Activated naive CD4-positive, alpha-beta T cell treated with anti-CD3 and anti-CD28 coated beads, Interleukin-2, amount 50 U/mL, for 72 hours (primary cell): Measurements from ENCODE around the gene COQ4. TPM values are rescaled to one million over a fixed set of nuclear protein-coding genes. Genes with fewer than 3 reads are reported as not detected.
A peak's percentile ranks its signal among the peaks of the same experiment; 100 is the strongest.
"Not testable (repeated sequence)": the region's sequence is repeated elsewhere in the genome, so short reads cannot be mapped to it uniquely, and the experiment has no call there.

ENCODE experiments used
- ATAC-seq, 2 donors: fragments of 150-1000 bp; cut with Tn5 transposase; 2 replicates each; pipeline ENCODE4 v1.10.0; 2021; ENCODE audit warnings: mild to moderate bottlenecking in 2 of 2, moderate library complexity in 2 of 2
- DNase-seq, 2 donors: peaks; one replicate each; pipeline ENCODE4 v3.0.0; 2021 to 2022; ENCODE audit warnings: low spot score in 2 of 2
- H3K27ac Mint-ChIP-seq, 2 donors: one replicate each; pipeline ENCODE4 v1.8.0; 2022; ENCODE audit warnings: mild to moderate bottlenecking in 2 of 2, mixed read lengths in 2 of 2
- H3K36me3 Mint-ChIP-seq, 2 donors: one replicate each; pipeline ENCODE4 v1.8.0; 2022; ENCODE audit warnings: mixed read lengths in 2 of 2
- H3K9me3 Mint-ChIP-seq, 2 donors: one replicate each; pipeline ENCODE4 v1.8.0; 2022; ENCODE audit warnings: mixed read lengths in 2 of 2
- total RNA-seq, 2 donors: library from RNA; stranded (reverse); gene quantifications; one replicate each; pipeline ENCODE4 v1.2.3, GENCODE V29; 2022

The COQ4 gene
- total RNA-seq, 2 donors from 2014 or later, result 33.9 to 38.3 TPM

DNA sequence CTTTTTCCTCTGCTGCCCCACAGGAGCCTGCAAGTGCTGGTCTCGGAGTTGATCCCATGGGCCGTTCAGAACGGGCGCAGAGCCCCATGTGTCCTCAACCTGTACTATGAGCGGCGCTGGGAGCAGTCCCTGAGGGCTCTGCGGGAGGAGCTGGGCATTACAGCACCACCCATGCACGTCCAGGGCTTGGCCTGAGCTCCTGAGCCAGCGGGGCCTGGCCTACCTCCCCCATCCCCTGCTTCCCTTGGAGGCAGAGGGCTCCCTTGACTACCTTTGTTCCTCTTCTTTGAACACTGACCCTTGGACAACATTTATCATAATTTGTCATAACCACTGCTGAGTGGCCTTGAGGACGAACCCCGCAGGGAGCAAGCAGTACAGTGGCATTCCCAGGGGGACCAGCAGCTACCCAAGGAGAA, 10.8 kb downstream of the COQ4 start:
- Mint-ChIP-seq H3K9me3 (no peaks in the 10 kb centered on the region), H3K27ac (no peak overlapping the region), H3K36me3 (no peaks in the 10 kb centered on the region)
- ATAC-seq, result no peak
- no peak for DNase-seq

DNA sequence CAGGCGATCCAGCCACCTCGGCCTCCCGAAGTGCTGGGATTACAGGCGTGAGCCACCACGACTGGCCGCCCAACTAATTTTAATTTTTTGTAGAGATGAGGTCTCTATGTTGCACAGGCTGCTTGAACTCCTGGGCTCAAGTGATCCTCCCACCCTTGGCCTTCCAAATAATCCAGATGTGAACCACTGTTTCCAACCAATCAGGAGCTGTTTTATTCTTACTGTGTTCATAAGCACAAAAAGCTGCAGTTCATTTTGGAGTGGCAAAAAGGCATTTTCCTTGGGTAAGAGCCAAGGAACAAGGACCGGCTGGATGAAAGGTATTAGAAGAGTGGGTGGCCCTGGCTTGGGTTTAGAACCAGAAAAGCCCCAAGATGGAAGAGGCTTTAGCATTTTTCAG, 12.5 kb downstream of the COQ4 start:
- no peak for DNase-seq
- Mint-ChIP-seq H3K27ac (peak overlapping the region in 1 of 2 donors; percentile 31), H3K36me3 (no peaks in the 10 kb centered on the region), H3K9me3 (no peaks in the 10 kb centered on the region)
- ATAC-seq, result no peak

DNA sequence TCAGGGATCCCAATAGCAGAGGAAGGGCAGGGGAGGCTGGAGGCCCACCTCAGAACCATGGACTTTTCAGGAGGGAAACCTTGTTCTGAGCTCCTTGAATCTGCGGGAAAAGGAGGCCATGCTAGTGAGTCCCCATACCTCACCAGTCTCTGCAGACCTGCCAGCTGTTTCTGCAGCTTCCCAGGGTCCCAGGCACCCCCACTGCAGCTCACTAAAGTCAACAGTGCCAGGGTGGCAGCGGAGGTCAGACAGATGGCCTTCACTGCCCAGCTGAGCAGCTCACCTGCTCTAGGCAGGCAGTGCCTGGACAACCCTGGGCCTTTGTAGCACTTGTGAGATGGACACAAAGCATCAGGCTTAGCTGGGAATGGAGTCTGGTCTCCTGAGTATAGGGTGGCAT, 13.3 kb downstream of the COQ4 start:
- no peaks in the 10 kb centered on the region for H3K36me3 Mint-ChIP-seq
- no peaks in the 10 kb centered on the region for H3K9me3 Mint-ChIP-seq
- DNase-seq (no peak), ATAC-seq (no peak)
- H3K27ac Mint-ChIP-seq, result peak overlapping the region in 1 of 2 donors; percentile 31

DNA sequence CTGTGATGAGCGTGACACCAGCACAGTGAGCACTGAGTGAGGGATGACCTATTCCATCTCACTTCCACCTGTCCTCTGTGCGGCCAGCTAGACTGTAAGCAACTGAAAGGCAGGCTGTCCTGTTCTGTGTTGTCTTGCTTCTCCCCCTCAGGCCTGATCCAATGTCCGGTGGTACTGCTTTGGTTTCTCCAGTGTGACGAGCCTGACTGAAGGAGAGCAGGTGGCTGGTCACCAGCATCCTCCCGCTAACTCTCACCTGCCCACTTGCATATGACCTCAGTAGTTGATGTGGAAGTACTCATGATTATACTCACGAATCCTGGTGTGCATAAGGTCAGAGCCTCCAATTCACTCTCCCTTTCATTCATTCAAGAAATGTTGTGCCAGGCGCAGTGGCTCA, 15.3 kb downstream of the COQ4 start:
- no peak for ATAC-seq
- no peaks in the 10 kb centered on the region for H3K9me3 Mint-ChIP-seq
- DNase-seq, result no peak
- no peak overlapping the region for H3K27ac Mint-ChIP-seq
- no peaks in the 10 kb centered on the region for H3K36me3 Mint-ChIP-seq

DNA sequence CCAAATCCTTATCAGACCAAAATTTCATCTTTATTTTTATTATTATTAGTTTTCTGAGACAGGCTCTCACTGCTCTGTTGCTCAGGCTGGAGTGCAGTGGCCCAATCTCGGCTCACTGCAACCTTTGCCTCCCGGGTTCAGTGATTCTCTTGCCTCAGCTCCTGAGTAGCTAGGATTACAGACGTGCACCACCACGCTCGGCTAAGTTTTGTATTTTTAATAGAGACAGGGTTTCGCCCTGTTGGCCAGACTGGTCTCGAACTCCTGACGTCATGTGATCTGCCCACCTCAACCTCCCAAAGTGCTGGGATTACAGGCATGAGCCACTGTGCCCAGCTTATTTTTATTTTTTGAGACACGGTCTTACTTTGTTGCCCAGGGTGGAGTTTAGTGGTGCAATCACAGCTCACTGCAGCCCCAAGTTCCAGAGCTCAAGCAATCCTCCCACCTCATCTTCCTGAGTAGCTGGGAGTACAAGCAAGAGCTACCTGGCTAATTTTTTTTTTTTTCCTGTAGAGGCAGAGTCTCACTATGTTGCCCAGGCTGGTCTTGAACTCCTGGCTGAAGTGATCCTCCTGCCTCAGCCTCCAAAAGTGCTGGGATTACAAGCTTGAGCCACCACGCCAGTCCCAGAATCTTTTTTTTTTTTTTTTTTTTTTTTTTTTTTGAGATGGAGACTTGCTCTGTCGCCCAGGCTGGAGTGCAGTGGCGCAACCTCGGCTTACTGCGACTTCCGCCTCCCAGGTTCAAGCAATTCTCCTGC, 16.4 kb downstream of the COQ4 start:
- H3K27ac Mint-ChIP-seq, result peak overlapping the region in 1 of 2 donors; percentile 89

DNA sequence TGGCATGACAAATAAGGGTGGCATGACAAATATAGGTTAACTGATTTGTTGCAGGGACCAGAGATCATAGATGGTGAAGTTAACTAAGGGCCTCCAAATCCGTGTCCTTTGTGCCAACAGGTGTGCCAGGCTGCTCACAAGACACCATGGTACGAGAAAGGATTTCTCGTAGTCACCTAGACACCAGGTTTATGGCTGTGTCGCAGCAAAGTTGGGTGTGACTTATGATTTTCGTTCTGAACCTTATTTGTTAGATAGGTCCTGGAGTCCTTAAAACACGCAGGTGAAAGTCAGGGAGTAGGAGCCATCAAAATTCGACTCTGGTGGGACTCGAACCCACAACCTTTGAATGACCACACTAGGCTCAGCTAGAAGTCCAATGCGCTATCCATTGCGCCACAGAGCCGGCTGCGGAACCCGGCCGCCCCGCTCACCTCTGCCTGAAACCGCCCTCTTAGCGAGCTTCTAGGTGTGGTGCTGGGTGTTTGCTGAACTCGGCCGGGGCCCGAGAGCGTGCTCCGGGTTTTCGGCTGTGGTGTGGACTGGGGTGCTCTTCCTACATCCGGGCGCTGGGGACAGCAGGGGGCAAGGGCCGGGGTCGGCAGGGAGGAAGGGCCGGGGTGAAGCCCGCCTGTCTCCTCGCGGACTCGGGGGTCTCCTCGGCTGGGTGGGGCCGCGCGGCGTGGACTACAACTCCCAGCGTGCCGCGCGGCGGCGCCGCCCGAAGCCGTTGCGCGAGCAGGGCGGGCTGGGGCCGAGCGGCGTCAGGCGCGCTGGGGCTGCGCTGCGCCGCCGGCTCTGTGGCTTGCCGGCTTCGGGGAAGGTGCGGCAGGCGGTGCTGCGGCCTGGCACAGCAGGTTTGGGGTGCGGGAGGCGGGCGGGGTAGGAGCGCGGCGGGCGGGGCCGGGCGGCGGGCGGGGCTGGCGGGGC, 17.4 kb downstream of the COQ4 start, which contains the start of gene SLC27A4:
Gene SLC27A4 (plus strand): TSS at position 767 of the 930 bp plus-strand sequence. CDS start 2,606 bp downstream, outside the sequence.
- Mint-ChIP-seq H3K36me3 (no peaks in the 10 kb centered on the region), H3K27ac (peak within 1 kb of the TSS; percentile 83 to 94), H3K9me3 (no peaks in the 10 kb centered on the region)
- DNase-seq (peak; percentile 82 to 85), ATAC-seq (peak; percentile 90 to 94)

More for the DNA sequence above, 16.4 kb downstream of the COQ4 start:
- H3K9me3 Mint-ChIP-seq, H3K36me3 Mint-ChIP-seq, DNase-seq, ATAC-seq: not testable (repeated sequence)

DNA sequence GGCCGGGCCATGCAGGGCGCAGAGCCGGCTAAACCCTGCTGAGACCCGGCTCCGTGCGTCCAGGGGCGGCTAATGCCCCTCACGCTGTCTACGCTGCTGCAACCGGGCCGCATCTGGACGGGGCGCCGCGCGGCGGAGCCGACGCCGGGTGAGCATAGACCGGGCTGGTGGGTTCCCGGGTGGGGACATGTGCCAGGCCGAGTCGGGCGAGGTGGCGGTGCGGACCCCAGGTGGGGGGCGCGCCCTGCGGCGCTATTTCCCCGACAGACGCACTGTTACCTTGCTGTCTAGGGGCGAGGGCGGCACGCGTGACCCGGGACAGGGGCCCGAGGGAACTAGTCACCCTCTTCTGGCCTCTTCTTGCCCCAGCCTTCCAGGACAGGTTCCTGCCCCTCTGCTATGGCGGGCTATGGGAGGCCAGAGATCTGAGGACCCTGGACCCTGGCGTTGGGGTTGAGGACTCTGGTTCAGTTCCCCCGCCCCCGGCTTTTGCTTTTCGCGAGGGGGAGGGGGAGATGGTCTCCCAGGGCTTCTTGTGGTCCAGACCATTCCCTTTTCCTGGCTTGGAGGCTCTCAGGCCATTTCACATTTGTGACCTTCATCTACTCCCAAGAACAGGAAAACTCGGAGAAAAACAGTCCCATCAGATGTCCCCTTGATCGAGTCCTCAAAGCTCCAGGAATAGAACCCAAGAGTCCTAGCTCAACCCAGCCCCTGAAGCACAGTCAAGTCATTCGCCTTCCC, 18.2 kb downstream of the COQ4 start:
- H3K36me3 Mint-ChIP-seq, result no peaks in the 10 kb centered on the region
- ATAC-seq, result peak; percentile 38 to 61
- peak overlapping the region; percentile 13 to 94 for H3K27ac Mint-ChIP-seq
- no peaks in the 10 kb centered on the region for H3K9me3 Mint-ChIP-seq
- peak in 1 of 2 donors; percentile 39 for DNase-seq

DNA sequence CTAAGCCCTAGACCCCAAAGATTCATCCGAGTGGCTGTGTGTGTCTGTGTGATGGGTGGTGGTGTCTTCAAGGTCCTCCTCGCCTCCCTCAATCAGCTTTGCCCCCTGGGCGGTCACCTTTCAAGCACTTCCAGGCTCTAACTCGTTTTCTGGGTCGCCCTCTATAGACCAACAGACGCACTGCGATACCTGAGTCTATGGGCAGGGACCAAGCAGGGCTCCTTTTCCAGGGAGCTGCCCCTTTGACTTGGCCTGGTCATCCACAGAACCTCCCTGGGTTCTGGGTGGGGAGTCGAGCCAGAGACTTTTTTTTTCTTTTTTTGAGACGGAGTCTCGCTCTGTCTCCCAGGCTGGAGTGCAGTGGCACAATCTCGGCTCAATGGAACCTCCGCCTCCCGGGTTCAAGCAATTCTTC, 18.8 kb downstream of the COQ4 start:
- peak; percentile 62 to 68 for ATAC-seq
- no peaks in the 10 kb centered on the region for H3K9me3 Mint-ChIP-seq
- DNase-seq, result peak; percentile 68 to 75
- H3K36me3 Mint-ChIP-seq, result no peaks in the 10 kb centered on the region
- H3K27ac Mint-ChIP-seq, result peak overlapping the region; percentile 13 to 94

DNA sequence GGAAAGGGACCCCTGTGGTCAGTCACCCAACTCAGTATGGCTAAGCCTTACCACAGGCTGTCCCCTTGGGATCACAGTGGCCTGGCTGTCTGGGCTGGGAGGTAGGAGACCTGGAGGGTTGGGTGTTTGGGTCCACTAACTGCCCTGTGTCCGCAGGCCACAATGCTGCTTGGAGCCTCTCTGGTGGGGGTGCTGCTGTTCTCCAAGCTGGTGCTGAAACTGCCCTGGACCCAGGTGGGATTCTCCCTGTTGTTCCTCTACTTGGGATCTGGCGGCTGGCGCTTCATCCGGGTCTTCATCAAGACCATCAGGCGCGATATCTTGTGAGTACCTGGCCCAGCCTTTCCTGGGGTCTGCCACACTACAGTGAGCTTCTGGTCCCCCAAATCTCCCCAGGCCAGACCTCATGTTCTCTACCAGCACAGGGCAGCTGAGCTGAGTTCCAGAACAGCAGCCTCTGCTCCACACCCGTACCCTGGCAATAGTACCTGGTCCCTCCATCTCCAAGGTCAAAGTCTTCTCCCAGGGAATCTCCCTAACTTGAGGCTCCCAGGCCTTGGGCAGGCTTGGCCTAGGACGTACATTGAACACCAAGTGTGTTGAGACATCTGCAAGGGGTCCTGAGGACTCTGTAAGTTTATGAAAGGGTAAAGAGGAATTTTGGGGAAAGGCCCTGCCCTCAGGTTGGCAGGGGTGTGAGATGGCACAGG, 20.5 kb downstream of the COQ4 start:
- H3K36me3 Mint-ChIP-seq, result no peaks in the 10 kb centered on the region
- no peaks in the 10 kb centered on the region for H3K9me3 Mint-ChIP-seq
- H3K27ac Mint-ChIP-seq, result no peak overlapping the region
- DNase-seq, result no peak
- ATAC-seq, result no peak

DNA sequence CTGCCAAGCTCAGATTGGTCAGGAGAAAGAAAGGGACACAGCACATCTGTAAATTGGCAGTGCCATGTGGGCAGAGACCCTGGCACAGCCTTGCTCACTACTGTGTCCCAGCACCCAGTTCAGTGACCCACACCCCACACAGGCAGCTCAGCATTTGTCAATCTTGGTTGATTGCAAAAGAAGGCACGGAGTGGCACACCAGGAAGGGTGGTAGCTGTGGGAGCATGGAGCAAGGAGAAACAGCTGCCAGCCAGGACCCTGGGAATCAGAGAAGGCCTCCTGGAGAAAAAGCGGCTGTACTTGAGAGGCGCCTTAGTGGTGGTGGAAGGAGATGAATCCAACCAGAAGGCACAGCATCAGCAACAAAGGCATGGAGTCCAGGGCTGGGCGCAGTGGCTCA, 21.2 kb downstream of the COQ4 start:
- ATAC-seq (no peak), DNase-seq (no peak)
- Mint-ChIP-seq H3K27ac (no peak overlapping the region), H3K9me3 (no peaks in the 10 kb centered on the region), H3K36me3 (no peaks in the 10 kb centered on the region)

DNA sequence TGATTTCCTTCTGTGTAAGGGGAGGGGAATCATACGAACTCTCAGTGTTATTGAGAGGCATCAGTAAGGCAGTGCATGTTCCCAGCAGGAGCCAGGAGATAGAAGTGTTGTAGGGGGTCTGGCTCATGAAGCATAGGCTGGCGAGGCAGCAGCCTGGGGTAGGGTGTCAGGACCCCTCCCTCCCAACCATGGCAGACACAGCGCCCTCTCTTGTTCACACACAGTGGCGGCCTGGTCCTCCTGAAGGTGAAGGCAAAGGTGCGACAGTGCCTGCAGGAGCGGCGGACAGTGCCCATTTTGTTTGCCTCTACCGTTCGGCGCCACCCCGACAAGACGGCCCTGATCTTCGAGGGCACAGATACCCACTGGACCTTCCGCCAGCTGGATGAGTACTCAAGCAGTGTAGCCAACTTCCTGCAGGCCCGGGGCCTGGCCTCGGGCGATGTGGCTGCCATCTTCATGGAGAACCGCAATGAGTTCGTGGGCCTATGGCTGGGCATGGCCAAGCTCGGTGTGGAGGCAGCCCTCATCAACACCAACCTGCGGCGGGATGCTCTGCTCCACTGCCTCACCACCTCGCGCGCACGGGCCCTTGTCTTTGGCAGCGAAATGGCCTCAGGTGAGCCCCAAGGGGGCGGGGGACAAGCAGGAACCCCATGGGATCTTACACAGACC, 22.4 kb downstream of the COQ4 start:
- Mint-ChIP-seq H3K27ac (no peak overlapping the region), H3K9me3 (no peaks in the 10 kb centered on the region), H3K36me3 (peaks cover 0 to 4% of the 10 kb centered on the region in 2 donors)
- DNase-seq, result no peak
- no peak for ATAC-seq

DNA sequence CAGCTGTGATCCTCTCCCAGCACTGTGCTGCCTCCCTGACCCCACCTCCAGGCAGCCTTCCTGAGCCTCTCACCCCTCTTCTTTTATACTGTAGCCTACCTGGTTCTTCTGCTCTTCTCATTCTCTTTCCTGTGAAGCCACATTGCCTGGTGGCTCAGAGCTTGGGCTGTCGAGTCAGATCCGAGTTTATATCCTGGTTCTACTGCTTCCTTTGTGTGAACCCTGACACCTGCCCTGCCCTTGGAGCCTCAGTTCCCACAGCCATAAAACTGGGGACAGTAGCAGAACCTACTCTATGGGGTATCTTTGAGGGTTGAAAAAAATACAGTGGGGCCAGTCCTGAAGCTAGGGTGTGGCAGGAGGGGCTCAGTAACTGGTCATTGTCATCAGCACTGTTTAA, 26.5 kb downstream of the COQ4 start:
- Mint-ChIP-seq H3K36me3 (peaks cover 0 to 4% of the 10 kb centered on the region in 2 donors), H3K27ac (no peak overlapping the region), H3K9me3 (no peaks in the 10 kb centered on the region)
- DNase-seq (no peak), ATAC-seq (no peak)

DNA sequence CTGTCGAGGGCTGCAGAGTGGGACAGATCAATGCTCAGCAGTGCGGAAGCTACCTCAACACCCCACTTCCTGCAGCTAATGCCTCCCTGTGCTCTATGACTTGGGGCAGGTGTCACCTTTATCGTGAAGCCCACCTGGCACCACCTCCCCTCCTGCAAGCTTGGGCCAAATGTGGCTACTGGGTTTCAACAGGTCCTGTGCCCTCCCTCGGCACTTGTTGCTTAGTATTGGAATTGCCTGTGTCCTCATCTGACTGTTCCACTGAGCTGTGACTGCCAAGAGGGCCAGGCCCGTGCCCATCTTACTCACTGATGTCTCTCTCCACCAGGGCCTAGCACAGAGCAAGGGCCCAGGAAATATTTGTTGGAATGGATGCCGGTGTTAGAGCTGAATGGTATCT, 27.1 kb downstream of the COQ4 start:
- DNase-seq (no peak), ATAC-seq (no peak)
- no peaks in the 10 kb centered on the region for H3K9me3 Mint-ChIP-seq
- H3K36me3 Mint-ChIP-seq, result peaks cover 0 to 4% of the 10 kb centered on the region in 2 donors
- H3K27ac Mint-ChIP-seq, result no peak overlapping the region

DNA sequence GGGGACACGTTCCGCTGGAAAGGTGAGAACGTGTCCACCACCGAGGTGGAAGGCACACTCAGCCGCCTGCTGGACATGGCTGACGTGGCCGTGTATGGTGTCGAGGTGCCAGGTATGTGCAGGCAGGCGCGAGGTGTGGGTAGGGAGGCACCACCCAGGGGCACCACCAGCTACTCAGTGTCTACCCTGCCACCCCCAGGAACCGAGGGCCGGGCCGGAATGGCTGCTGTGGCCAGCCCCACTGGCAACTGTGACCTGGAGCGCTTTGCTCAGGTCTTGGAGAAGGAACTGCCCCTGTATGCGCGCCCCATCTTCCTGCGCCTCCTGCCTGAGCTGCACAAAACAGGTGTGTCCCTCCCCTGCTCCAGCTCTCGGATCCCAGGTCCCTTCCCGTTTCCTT, 32.8 kb downstream of the COQ4 start:
- Mint-ChIP-seq H3K9me3 (no peaks in the 10 kb centered on the region), H3K27ac (peak overlapping the region in 1 of 2 donors; percentile 8), H3K36me3 (no peaks in the 10 kb centered on the region)
- ATAC-seq (no peak), DNase-seq (no peak)

DNA sequence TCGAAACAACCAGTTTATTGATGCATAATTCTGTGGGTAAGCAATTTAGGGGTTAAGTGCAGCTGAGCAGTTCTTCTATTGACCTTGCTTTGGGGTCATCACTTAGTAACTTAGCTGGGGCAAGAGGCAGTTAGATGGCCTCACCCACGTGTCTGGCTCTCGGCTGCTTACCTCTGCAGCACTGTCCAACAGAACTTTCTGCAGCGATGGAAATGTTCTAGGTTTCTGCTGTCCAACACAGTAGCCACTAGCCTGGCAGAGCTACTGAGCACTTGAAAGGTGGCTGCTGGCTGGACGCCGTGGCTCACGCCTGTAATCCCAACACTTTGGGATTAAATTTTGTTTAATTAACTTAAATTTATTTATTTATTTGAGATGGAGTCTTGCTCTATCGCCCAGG, 35.5 kb downstream of the COQ4 start:
- H3K9me3 Mint-ChIP-seq, result no peaks in the 10 kb centered on the region
- H3K36me3 Mint-ChIP-seq, result no peaks in the 10 kb centered on the region
- no peak overlapping the region for H3K27ac Mint-ChIP-seq
- ATAC-seq (no peak), DNase-seq (no peak)

DNA sequence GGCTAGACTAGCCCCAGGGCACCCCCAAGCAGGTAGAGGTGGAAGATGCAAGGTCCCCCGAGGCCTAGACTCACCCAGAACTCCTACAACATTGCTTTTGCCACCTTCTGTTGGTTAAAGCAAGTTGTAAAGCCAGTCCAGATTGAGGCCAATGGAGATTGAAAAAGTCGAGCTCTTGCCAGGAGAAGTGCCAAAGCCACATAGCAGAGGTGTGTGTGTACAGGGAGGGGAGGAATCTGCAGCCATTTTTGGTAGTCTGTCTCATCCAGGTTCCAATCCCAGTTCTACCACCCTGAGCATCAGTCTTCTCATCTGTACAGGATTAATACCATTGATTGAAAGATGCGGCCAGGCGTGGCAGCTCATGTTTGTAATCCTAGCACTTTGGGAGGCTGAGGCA, 36.2 kb downstream of the COQ4 start:
- no peaks in the 10 kb centered on the region for H3K9me3 Mint-ChIP-seq
- ATAC-seq (no peak), DNase-seq (no peak)
- H3K27ac Mint-ChIP-seq, result peak overlapping the region in 1 of 2 donors; percentile 60
- no peaks in the 10 kb centered on the region for H3K36me3 Mint-ChIP-seq
